Endothelial cell of umbilical vein (primary cell): ENCODE data around the gene ACTA2.

ENCODE experiments used
- CTCF ChIP-seq, 2 donors: IDR thresholded peaks; 1 replicate in 1 of 2; 2 replicates in 1 of 2; pipeline ENCODE4 v1.5.1; 2011; ENCODE audit warnings: low read length in 2 of 2, mild to moderate bottlenecking in 2 of 2, moderate library complexity in 2 of 2, control low read depth in 1 of 2, inconsistent platforms in 1 of 2, low read depth in 1 of 2; ENCODE audit not compliant: insufficient read depth in 1 of 2; ENCODE audit errors: extremely low read depth in 1 of 2
- EZH2 ChIP-seq: IDR thresholded peaks from 2 replicates; pipeline ENCODE4 v1.6.1; 2012; ENCODE audit warnings: borderline replicate concordance, low read depth, mild to moderate bottlenecking, moderate library complexity, low read length, inconsistent platforms; ENCODE audit not compliant: severe bottlenecking
- FOS ChIP-seq: IDR thresholded peaks from 2 replicates; pipeline ENCODE4 v1.6.1; 2011; ENCODE audit warnings: mild to moderate bottlenecking, low read length, moderate library complexity, borderline replicate concordance; ENCODE audit not compliant: insufficient read depth
- GATA2 ChIP-seq: IDR thresholded peaks from 2 replicates; pipeline ENCODE4 v1.7.0; 2011; ENCODE audit warnings: low read depth, mild to moderate bottlenecking, moderate library complexity, mixed read lengths, low read length; ENCODE audit not compliant: insufficient read length, insufficient read depth
- JUN ChIP-seq: IDR thresholded peaks from 2 replicates; pipeline ENCODE4 v1.6.1; 2011; ENCODE audit warnings: borderline replicate concordance, low read depth; ENCODE audit not compliant: insufficient read length, insufficient read depth
- MAX ChIP-seq: IDR thresholded peaks from 2 replicates; pipeline ENCODE4 v1.6.1; 2011; ENCODE audit not compliant: insufficient read depth, insufficient read length
- MYC ChIP-seq: IDR thresholded peaks from one replicate; pipeline ENCODE4 v1.6.1; 2011; ENCODE audit warnings: mild to moderate bottlenecking, low read depth, low read length
- POLR2A ChIP-seq: IDR thresholded peaks from 2 replicates; pipeline ENCODE4 v1.6.1; 2012; ENCODE audit warnings: low read depth, mild to moderate bottlenecking, control low read depth, low read length
- POLR2AphosphoS5 ChIP-seq: IDR thresholded peaks from 2 replicates; pipeline ENCODE4 v1.6.1; 2012; ENCODE audit warnings: low read depth, mild to moderate bottlenecking, control low read depth, low read length, moderate library complexity; ENCODE audit not compliant: insufficient read depth

- TF ChIP-seq POLR2A, result no peak
- no peak for TF ChIP-seq FOS
- TF ChIP-seq CTCF (IDR thresholded peaks at IDR 0.05; ENCODE audit: extremely low read depth in 1 of 2, insufficient read depth in 1 of 2, low read depth in 1 of 2, low read length in 2 of 2), result no peak
- TF ChIP-seq POLR2AphosphoS5, result no peak
- no peak for TF ChIP-seq EZH2
- TF ChIP-seq MAX, result no peak
- no peak for TF ChIP-seq MYC
- no peak for TF ChIP-seq JUN
- TF ChIP-seq GATA2, result no peak
Measured at GRCh38 chr10:88911851-88912250, 40.7 kb downstream of the ACTA2 start.
